Measurements from ENCODE around the gene SV2A.
"Not testable (repeated sequence)": the region's sequence is repeated elsewhere in the genome, so short reads cannot be mapped to it uniquely, and the experiment has no call there.

SV2A gene

DNA sequence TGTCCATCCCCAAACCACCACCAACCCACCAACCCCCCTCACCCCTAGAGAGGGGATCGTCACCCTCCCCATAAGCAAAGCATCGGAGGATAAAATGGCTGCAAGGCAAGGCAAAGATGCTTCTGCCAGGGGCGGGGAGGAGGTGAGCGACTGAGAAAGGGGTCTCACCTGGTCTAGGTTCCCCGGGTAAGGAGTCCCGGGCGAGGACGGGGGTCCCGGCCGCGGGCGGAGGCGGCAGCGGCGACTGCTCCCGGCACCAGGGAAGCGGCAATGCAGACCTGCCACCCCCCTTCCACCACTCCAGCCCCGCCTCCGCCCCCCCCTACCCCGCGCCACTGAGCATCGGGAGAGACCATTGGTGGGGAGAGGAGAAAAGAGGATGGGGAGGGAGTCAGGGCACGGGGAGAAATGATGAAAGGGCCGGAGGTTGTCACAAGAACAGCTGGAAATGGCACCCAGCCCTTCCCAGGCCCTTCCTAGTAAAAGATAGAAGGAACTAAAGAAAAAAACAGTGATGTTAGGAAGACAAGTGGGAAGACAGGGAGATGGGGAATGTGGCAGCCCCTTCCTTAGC is at the start of gene SV2A:
TSS of gene SV2A (minus strand) at position 274 of the 574 bp plus-strand sequence. CDS start 4,004 bp downstream, outside the sequence.
- peak in 1 of 2 donors; percentile 25 for DNase-seq (ENCODE audit: extremely low read depth in 1 of 2, low read depth in 1 of 2)

- no peak for DNase-seq (ENCODE audit: extremely low read depth in 1 of 2, low read depth in 1 of 2)
Measured at GRCh38 chr1:149967041-149967440, 49.4 kb upstream of the SV2A start.

- no peak for DNase-seq (ENCODE audit: extremely low read depth in 1 of 2, low read depth in 1 of 2)
Measured at GRCh38 chr1:149966405-149966804, 48.8 kb upstream of the SV2A start.

DNA sequence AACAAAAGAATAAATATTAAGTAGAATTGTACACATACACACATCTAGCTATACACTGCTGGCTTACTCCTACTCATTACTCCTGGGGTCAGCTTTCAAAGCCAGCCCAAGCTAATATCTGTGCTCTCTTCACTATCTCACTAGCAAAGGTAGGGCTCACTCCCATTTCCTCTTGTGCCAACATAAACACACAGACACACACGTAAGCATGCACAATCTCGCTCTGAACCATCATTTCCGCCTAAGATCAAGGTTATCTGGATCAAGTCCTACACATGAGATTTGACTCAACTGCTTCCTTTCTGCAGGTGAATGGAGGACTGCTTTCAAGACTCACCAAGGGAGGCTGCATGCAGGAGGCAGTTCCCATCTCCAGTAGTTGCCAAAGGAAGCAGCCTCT is 47.8 kb upstream of the SV2A start:
- no peak for DNase-seq (ENCODE audit: extremely low read depth in 1 of 2, low read depth in 1 of 2)

- DNase-seq (ENCODE audit: extremely low read depth in 1 of 2, low read depth in 1 of 2), result no peak
Measured at GRCh38 chr1:149963358-149963757, 45.7 kb upstream of the SV2A start.

- no peak for DNase-seq (ENCODE audit: extremely low read depth in 1 of 2, low read depth in 1 of 2)
Measured at GRCh38 chr1:149962736-149963135, 45.1 kb upstream of the SV2A start.

GRCh38 chr1:149962039-149962647 is 44.5 kb upstream of the SV2A start:
- no peak for DNase-seq (ENCODE audit: extremely low read depth in 1 of 2, low read depth in 1 of 2)

GRCh38 chr1:149957548-149957947 is 39.9 kb upstream of the SV2A start:
- not testable (repeated sequence) for DNase-seq (ENCODE audit: extremely low read depth in 1 of 2, low read depth in 1 of 2)

GRCh38 chr1:149949911-149950310 is 32.3 kb upstream of the SV2A start:
- no peak for DNase-seq (ENCODE audit: extremely low read depth in 1 of 2, low read depth in 1 of 2)

- DNase-seq (ENCODE audit: extremely low read depth in 1 of 2, low read depth in 1 of 2), result no peak
Measured at GRCh38 chr1:149945206-149945605, 27.6 kb upstream of the SV2A start.

GRCh38 chr1:149942885-149943284 is 25.2 kb upstream of the SV2A start:
- DNase-seq (ENCODE audit: extremely low read depth in 1 of 2, low read depth in 1 of 2), result no peak

- no peak for DNase-seq (ENCODE audit: extremely low read depth in 1 of 2, low read depth in 1 of 2)
Measured at GRCh38 chr1:149942207-149942606, 24.6 kb upstream of the SV2A start.

DNA sequence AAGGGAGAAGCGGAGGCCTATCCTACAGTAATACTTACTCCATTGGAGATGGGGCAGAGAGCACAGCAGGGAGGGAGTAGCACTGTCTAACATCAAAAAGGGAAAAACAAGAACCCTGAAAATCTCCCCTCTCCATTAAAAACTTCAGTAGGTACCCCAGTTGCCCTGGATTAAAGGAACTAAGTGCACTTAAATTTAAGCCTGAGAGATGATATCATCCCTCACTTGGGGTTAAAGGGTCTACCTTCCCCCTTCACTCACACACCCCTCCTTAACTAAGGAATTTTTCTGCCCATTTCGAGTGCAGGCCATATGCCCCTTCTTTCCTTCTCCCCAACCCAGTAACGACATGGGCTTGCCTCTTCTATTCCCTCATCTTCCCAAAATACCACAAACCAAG is 22.8 kb upstream of the SV2A start:
- DNase-seq (ENCODE audit: extremely low read depth in 1 of 2, low read depth in 1 of 2), result no peak

DNA sequence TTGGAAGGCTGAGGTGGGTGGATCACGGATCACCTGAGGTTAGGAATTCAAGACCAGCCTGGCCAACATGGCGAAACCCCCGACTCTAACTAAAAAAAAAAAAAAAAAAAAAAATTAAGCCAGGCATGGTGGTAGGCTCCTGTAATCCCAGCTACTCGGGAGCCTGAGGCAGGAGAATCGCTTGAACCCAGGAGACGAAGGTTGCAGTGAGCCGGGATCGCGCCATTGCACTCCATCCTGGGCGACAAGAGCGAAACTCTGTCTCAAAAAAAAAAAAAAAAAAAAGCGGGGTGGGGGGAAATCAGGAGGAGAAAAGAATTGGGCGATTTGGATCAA is 21.0 kb upstream of the SV2A start:
- DNase-seq (ENCODE audit: extremely low read depth in 1 of 2, low read depth in 1 of 2), result not testable (repeated sequence)

DNA sequence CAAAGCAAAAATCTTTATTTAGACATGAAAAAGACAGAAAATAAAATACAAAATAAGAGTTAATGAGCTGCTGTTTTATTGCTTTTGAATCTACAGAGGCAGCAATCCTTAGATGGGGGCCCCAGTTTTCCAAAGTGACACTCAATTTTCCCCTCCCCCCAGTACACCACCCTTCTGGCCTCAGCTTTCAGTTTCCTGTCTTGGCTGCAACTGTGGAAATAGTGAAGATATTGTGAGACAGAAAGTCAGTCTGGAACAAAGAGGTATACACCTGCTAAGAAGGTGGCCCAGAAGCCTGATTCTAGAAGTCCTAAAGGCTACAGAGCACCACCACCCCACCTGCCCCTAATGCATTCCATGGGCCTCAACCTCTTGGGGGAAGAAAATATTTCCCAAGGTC is 20.1 kb upstream of the SV2A start:
- DNase-seq (ENCODE audit: extremely low read depth in 1 of 2, low read depth in 1 of 2), result no peak

DNA sequence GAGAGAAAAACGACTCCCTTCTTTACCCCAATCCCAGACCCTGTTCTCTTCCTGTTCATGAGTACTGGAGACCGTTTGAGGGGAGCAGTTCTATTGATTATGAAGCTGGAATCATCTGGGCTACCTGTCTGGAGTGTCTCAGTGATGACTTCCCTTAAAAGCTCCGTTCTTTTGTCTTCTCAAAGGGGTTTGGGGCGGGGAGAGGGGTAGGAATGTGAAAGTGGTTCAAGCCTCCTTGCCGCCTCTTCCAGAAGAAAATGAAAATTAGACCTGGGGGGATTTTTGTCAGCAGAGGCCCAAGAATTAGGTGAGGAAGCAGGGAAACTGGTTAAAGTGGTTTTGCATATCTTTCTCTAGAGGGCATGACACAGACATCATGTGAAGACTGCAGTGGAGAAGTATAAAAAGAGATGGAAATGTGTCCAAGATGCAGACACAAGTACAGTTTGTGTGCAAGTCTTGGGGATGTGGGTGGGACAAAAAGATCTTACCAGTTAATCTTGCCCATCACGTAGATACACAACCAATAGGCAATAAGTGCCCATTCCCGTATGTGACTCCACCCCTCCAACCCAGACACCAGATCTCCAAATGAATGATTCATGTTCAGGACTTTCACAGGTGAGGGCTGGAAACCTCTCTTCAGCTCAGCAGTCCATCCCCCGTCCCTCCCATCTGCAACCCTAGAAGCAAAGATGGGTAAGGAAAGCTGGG is 19.5 kb upstream of the SV2A start:
- no peak for DNase-seq (ENCODE audit: extremely low read depth in 1 of 2, low read depth in 1 of 2)

DNA sequence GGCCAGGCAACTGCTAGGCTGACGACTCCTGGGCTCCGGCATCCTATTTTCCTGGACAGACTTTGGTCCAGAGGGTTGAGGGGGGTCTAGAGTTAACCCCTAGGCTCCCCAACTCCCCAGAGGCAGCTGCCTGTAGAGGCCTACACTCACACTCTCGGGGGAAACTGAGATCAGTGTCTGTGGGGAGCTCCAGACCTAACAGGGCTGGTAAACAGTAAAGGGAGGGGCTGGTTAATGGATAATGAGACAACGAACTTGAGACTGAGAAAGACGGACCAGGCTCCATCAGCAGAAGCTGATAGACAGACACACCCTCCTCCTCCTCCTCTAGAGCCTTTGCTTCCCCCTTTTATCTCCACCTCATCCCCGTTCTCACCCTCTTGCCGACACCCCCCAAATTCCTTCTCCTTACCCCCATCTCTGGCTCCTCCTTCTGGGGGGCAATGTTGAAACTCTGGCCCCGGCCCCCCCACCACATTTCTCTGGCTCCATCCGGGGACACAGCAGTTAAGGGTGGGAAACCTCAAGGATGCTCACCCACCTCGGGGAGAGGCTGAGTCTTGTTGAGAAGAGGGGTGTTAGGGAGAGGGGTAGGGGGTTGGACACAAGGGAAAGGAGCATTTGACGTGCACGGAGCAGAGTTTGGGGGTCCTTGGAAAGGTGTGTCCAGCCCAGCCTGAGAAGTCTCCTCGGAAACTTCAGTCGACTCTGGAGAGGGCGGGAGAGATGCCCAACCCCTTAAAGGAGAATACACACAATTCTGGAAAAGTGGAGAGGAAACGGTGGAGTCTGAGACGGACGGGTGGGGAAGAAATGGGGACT is 18.7 kb upstream of the SV2A start, which contains the start of gene MTMR11:
TSS of gene MTMR11 (minus strand) at position 710 of the 822 bp plus-strand sequence. CDS start at position 478, 232 bp downstream.
- DNase-seq (ENCODE audit: extremely low read depth in 1 of 2, low read depth in 1 of 2), result no peak

DNA sequence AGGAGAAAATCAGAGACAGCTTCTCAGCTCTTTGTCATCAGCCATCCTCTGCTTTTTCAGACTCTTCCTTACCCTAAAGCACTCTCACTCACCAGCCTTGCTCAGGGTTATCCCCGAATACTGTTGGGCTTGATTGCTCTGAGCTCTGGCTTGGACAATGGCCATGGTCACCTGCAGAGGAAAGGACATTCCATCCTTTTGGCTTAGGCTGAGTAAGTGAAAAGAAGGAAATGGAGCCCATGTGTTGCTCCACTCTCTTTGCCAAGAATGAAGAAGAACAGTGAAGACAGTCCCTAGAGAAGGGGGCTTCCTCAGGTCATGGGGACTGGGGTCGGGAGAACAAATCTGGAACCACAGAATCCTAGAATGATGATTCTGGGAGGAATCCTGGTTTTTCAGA is 16.7 kb upstream of the SV2A start:
- DNase-seq (ENCODE audit: extremely low read depth in 1 of 2, low read depth in 1 of 2), result no peak

DNA sequence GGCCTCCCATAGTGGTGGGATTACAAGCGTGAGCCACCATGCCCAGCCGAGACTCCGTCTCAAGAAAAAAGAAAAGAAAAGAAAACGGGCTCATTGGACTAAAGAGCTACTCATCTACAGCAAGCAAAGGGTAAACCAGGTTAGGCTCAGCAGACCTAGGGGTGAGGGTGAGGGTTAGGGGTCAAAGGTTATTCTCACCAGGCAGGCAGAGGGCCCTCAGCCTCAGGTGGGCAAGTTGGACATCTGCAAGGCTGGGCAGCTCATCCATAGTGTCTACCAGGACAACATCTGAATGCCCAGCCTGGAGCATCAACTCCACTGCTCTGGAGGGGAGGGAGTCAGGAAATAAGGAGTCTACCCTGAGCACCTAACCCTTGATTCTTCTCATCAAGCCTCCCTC is 15.6 kb upstream of the SV2A start:
- DNase-seq (ENCODE audit: extremely low read depth in 1 of 2, low read depth in 1 of 2), result no peak

DNA sequence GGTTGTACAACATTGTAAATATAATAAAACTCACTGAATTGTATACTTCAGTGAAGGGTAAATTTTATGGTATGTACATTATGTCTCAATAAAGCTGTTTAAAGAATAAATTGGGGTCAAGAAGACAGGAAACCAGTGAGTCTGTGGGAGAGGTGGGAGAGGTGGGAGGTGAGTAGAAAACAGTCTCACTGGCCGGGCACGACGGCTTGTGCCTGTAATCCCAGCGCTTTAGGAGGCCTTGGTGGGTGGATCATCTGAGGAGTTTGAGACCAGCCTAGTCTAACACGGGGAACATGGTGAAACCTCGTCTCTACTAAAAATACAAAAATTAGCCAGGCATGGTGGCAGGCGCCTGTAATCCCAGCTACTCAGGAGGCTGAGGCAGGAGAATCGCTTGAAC is 14.8 kb upstream of the SV2A start:
- DNase-seq (ENCODE audit: extremely low read depth in 1 of 2, low read depth in 1 of 2), result no peak

- DNase-seq (ENCODE audit: extremely low read depth in 1 of 2, low read depth in 1 of 2), result no peak
Measured at GRCh38 chr1:149931212-149931790, 13.7 kb upstream of the SV2A start.

Measured in stimulated activated CD8-positive, alpha-beta memory T cell treated with anti-CD3 and anti-CD28 coated beads, Interleukin-7, amount 100 ng/mL, for 48 hours (primary cell).